Lung (tissue), 12 donors: Measurements from ENCODE around the gene COG6. TPM values are rescaled to one million over a fixed set of nuclear protein-coding genes. Genes with fewer than 3 reads are reported as not detected.

ENCODE experiments used
- ATAC-seq: fragments of 200-7000 bp; cut with Tn5 transposase; one replicate; pipeline ENCODE4 v1.9.1; 2020; ENCODE audit warnings: moderate number of reproducible peaks; ENCODE audit not compliant: insufficient read depth, low FRiP score
- DNase-seq, 3 donors: peaks; one replicate each; pipeline ENCODE4 v3.0.0-alpha.2; 2013 to 2017
- H3K27ac ChIP-seq, 2 donors: one replicate each; pipeline ENCODE4 v1.5.1; 2013; ENCODE audit warnings: mild to moderate bottlenecking in 2 of 2, moderate library complexity in 2 of 2, control low read depth in 1 of 2, inconsistent platforms in 1 of 2, low read depth in 1 of 2, low read length in 1 of 2
- H3K27me3 ChIP-seq, 3 donors: one replicate each; pipeline ENCODE4 v1.5.1; 2013; ENCODE audit warnings: low read length in 2 of 3; ENCODE audit not compliant: control insufficient read depth in 3 of 3, insufficient read depth in 3 of 3
- H3K36me3 ChIP-seq, 4 donors: one replicate each; pipeline ENCODE4 v1.5.1; 2013; ENCODE audit warnings: low read length in 4 of 4, mild to moderate bottlenecking in 1 of 4, moderate library complexity in 1 of 4; ENCODE audit not compliant: control insufficient read depth in 4 of 4, insufficient read depth in 4 of 4
- H3K4me1 ChIP-seq, 5 donors: one replicate each; pipeline ENCODE4 v1.5.1; 2013; ENCODE audit warnings: low read length in 5 of 5, mild to moderate bottlenecking in 2 of 5, moderate library complexity in 1 of 5; ENCODE audit not compliant: control insufficient read depth in 5 of 5, insufficient read depth in 5 of 5
- H3K4me3 ChIP-seq: one replicate; pipeline ENCODE4 v1.5.1; 2013; ENCODE audit warnings: mild to moderate bottlenecking, control low read depth, moderate library complexity
- H3K9ac ChIP-seq, 2 donors: one replicate each; pipeline ENCODE4 v1.5.1; 2013; ENCODE audit warnings: low read length in 2 of 2, control low read depth in 1 of 2; ENCODE audit not compliant: insufficient read depth in 1 of 2
- H3K9me3 ChIP-seq, 4 donors: one replicate each; pipeline ENCODE4 v1.5.1; 2013; ENCODE audit warnings: low read length in 3 of 4, mild to moderate bottlenecking in 1 of 4, moderate library complexity in 1 of 4; ENCODE audit not compliant: control insufficient read depth in 4 of 4, insufficient read depth in 3 of 4
- CTCF ChIP-seq: IDR thresholded peaks from 2 replicates; pipeline ENCODE4 v1.5.1; 2012; ENCODE audit warnings: mild to moderate bottlenecking; ENCODE audit errors: control extremely low read depth, extremely low read depth
- WGBS, 2 donors: extraction: QIAGEN DNeasy Blood & Tissue Kit; methylation state at CpG; one replicate each; pipeline ENCODE4 v1.1.7; 2013; 5-methylcytosine and 5-hydroxymethylcytosine counted together
- polyA plus RNA-seq, 2 donors: library from polyadenylated mRNA; stranded (reverse); fragments of 200-250 nt; gene quantifications; one replicate each; pipeline ENCODE4 v1.2.1, GENCODE V29; 2013
- total RNA-seq, 2 donors: library from RNA; depleted of rRNA in 1 of 2; stranded (reverse); fragments of >200 nt in 1 of 2; gene quantifications; one replicate each; pipeline ENCODE4 v1.2.1, GENCODE V29; 2014 to 2021
- donor health status: control.
- donor health status: control.
- donor health status: Bipolar disorder and iron deficiency.
- donor health status: healthy.
- donor health status: DM: yes; HTN: yes; CAD: no.

The COG6 gene
- total and polyA plus RNA-seq, 4 donors, result 7.0 to 66.1 (median 17.8) TPM

GRCh38 chr13:39623466-39623865, 32.0 kb upstream of the COG6 start:
- Histone ChIP-seq H3K4me1 (peaks cover 0 to 4% (median 0%) of the 10 kb centered on the region in 5 donors), H3K36me3 (no peaks in the 10 kb centered on the region), H3K27ac (no peak overlapping the region), H3K27me3 (no peaks in the 10 kb centered on the region), H3K9me3 (no peaks in the 10 kb centered on the region), H3K9ac (no peak overlapping the region), H3K4me3 (no peak overlapping the region)
- 92 to 95% methylated on average over 1 of the region's 1 CpG for WGBS, 2 donors
- ATAC-seq (no peak), DNase-seq (no peak)
- TF ChIP-seq CTCF, result no peak

- no peak for ATAC-seq
Observed at GRCh38 chr13:39631307-39631706, 24.2 kb upstream of the COG6 start.

GRCh38 chr13:39632994-39633393, 22.5 kb upstream of the COG6 start:
- H3K4me1 ChIP-seq, result no peaks in the 10 kb centered on the region
- H3K27ac ChIP-seq, result no peak overlapping the region
- H3K27me3 ChIP-seq, result no peaks in the 10 kb centered on the region
- TF ChIP-seq CTCF, result no peak
- peaks cover 0 to 4% (median 1%) of the 10 kb centered on the region in 4 donors for H3K9me3 ChIP-seq
- no peak overlapping the region for H3K4me3 ChIP-seq
- no peak for ATAC-seq
- no peak overlapping the region for H3K9ac ChIP-seq
- no peak for DNase-seq
- H3K36me3 ChIP-seq, result no peaks in the 10 kb centered on the region

More at GRCh38 chr13:39631307-39631706, 24.2 kb upstream of the COG6 start:
- WGBS, 2 donors, result 89 to 95% methylated on average over 1 of the region's 1 CpG
- H3K27me3 ChIP-seq, result no peaks in the 10 kb centered on the region
- H3K9me3 ChIP-seq, result peaks cover 0 to 4% (median 1%) of the 10 kb centered on the region in 4 donors
- H3K4me3 ChIP-seq, result no peak overlapping the region
- no peaks in the 10 kb centered on the region for H3K4me1 ChIP-seq
- H3K27ac ChIP-seq, result no peak overlapping the region
- no peaks in the 10 kb centered on the region for H3K36me3 ChIP-seq
- TF ChIP-seq CTCF, result no peak
- DNase-seq, result no peak
- H3K9ac ChIP-seq, result no peak overlapping the region

GRCh38 chr13:39635564-39635963, 19.9 kb upstream of the COG6 start:
- WGBS, 2 donors, result 90 to 91% methylated on average over 1 of the region's 1 CpG
- no peak overlapping the region for H3K4me3 ChIP-seq
- H3K27me3 ChIP-seq, result no peaks in the 10 kb centered on the region
- ATAC-seq (no peak), DNase-seq (no peak)
- no peaks in the 10 kb centered on the region for H3K4me1 ChIP-seq
- no peaks in the 10 kb centered on the region for H3K36me3 ChIP-seq
- peaks cover 0 to 4% (median 1%) of the 10 kb centered on the region in 4 donors for H3K9me3 ChIP-seq
- H3K27ac ChIP-seq, result no peak overlapping the region
- no peak for TF ChIP-seq CTCF
- H3K9ac ChIP-seq, result no peak overlapping the region
